NCI-H460 (cell line): ENCODE measurements around the gene KDM2B. TPM values are rescaled to one million over a fixed set of nuclear protein-coding genes. Genes with fewer than 3 reads are reported as not detected.
"Not testable (repeated sequence)": the region's sequence is repeated elsewhere in the genome, so short reads cannot be mapped to it uniquely, and the experiment has no call there.

Experiments used
- DNase-seq: peaks from one replicate; pipeline ENCODE4 v3.0.0-alpha.2; 2016; ENCODE audit warnings: low read depth; ENCODE audit errors: extremely low read depth
- total RNA-seq: library from RNA; depleted of rRNA; stranded (reverse); fragments of >200 nt; shearing (Covaris generic); gene quantifications from 2 replicates; pipeline ENCODE4 v1.2.3, GENCODE V29; 2014

Gene KDM2B
- total RNA-seq, 1 experiment from 2014 or later, result 16.9 TPM

GRCh38 chr12:121590476-121591143 is 9.8 kb upstream of the KDM2B start:
- no peak for DNase-seq

GRCh38 chr12:121584885-121585284 is 4.1 kb upstream of the KDM2B start:
- DNase-seq, result not testable (repeated sequence)

- DNase-seq, result not testable (repeated sequence)
Measured at GRCh38 chr12:121583334-121583661, 2.5 kb upstream of the KDM2B start.

- DNase-seq, result no peak
Measured at GRCh38 chr12:121582583-121583333, 1.9 kb upstream of the KDM2B start.

GRCh38 chr12:121581686-121582429 is 1.0 kb upstream of the KDM2B start:
- DNase-seq, result no peak

- peak; percentile 42 for DNase-seq
Measured at GRCh38 chr12:121579981-121580868, 598 bp downstream of the KDM2B start.

GRCh38 chr12:121579190-121579791 is 1.5 kb downstream of the KDM2B start:
- DNase-seq, result no peak

GRCh38 chr12:121578230-121579189 is 2.3 kb downstream of the KDM2B start:
- DNase-seq, result no peak

GRCh38 chr12:121577443-121578180 is 3.2 kb downstream of the KDM2B start:
- DNase-seq, result no peak

GRCh38 chr12:121576851-121577391 is 3.9 kb downstream of the KDM2B start:
- DNase-seq, result no peak

GRCh38 chr12:121575952-121576625 is 4.7 kb downstream of the KDM2B start:
- no peak for DNase-seq

- DNase-seq, result no peak
Measured at GRCh38 chr12:121575051-121575450, 5.8 kb downstream of the KDM2B start.

GRCh38 chr12:121574025-121574424 is 6.8 kb downstream of the KDM2B start:
- DNase-seq, result no peak

GRCh38 chr12:121571920-121572319 is 8.9 kb downstream of the KDM2B start:
- DNase-seq, result no peak

- DNase-seq, result no peak
Measured at GRCh38 chr12:121570467-121571283, 10.1 kb downstream of the KDM2B start.

GRCh38 chr12:121568971-121569751 is 11.7 kb downstream of the KDM2B start:
- DNase-seq, result no peak
